ENCODE results near the gene FYB1.

GRCh38 chr5:39107350-39107749 lies 112.0 kb downstream of the FYB1 start:
- TF ChIP-seq CTCF (IDR thresholded peaks at IDR 0.05) (no peak), POLR2A (IDR thresholded peaks at IDR 0.05) (no peak)

All from heart left ventricle (tissue), 13 donors.